SH-SY5Y (cell line): ENCODE measurements around the gene TFAP2D.

Experiments
- GATA2 ChIP-seq: IDR thresholded peaks from 2 replicates; pipeline ENCODE4 v1.6.1; 2011; ENCODE audit warnings: mild to moderate bottlenecking, low read depth, low read length
- GATA3 ChIP-seq: IDR thresholded peaks from 2 replicates; pipeline ENCODE4 v1.6.1; 2011; ENCODE audit warnings: low read depth, mild to moderate bottlenecking, low read length, moderate library complexity

GRCh38 chr6:50818020-50818419 lies 104.7 kb downstream of the TFAP2D start:
- no peak for TF ChIP-seq GATA3
- TF ChIP-seq GATA2 = no peak
